MM.1S (cell line): ENCODE data around the gene PROK1.

Source experiments
- CTCF ChIP-seq: fragments of 300-600 bp; sonication (generic); IDR thresholded peaks from 2 replicates; pipeline ENCODE4 v1.5.1; 2016; ENCODE audit warnings: antibody characterized with exemption, low read length, mixed read lengths
- EZH2 ChIP-seq: fragments of 300-600 bp; sonication (generic); optimal IDR thresholded peaks from 2 replicates; pipeline ENCODE3; 2017; ENCODE audit warnings: low read depth, mild to moderate bottlenecking, antibody characterized with exemption, low read length, mixed read lengths
- EZH2phosphoT487 ChIP-seq: fragments of 300-600 bp; sonication (generic); IDR thresholded peaks from 2 replicates; pipeline ENCODE4 v1.6.1; 2018; ENCODE audit warnings: antibody characterized with exemption, low read length

- TF ChIP-seq CTCF (no peak), EZH2 (no peak), EZH2phosphoT487 (no peak)
Observed at GRCh38 chr1:110494036-110494435, 43.1 kb downstream of the PROK1 start.
